Measurements from ENCODE around the gene TTC8.

GRCh38 chr14:88804477-88804876, 20.0 kb upstream of the TTC8 start:
- TF ChIP-seq, protein P1, sequence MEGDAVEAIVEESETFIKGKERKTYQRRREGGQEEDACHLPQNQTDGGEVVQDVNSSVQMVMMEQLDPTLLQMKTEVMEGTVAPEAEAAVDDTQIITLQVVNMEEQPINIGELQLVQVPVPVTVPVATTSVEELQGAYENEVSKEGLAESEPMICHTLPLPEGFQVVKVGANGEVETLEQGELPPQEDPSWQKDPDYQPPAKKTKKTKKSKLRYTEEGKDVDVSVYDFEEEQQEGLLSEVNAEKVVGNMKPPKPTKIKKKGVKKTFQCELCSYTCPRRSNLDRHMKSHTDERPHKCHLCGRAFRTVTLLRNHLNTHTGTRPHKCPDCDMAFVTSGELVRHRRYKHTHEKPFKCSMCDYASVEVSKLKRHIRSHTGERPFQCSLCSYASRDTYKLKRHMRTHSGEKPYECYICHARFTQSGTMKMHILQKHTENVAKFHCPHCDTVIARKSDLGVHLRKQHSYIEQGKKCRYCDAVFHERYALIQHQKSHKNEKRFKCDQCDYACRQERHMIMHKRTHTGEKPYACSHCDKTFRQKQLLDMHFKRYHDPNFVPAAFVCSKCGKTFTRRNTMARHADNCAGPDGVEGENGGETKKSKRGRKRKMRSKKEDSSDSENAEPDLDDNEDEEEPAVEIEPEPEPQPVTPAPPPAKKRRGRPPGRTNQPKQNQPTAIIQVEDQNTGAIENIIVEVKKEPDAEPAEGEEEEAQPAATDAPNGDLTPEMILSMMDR (IDR thresholded peaks at IDR 0.05), result no peak
- TF ChIP-seq POLR2A (IDR thresholded peaks at IDR 0.05) (no peak), POLR2AphosphoS5 (IDR thresholded peaks at IDR 0.05) (no peak)
